GM21717 (cell line): Measurements from ENCODE around the gene CYP4V2.

Experiments
- ATAC-seq: cut with Tn5 transposase; IDR thresholded peaks from one replicate; pipeline ENCODE4 v1.9.1; 2021; ENCODE audit warnings: mild to moderate bottlenecking, moderate library complexity; ENCODE audit not compliant: unreplicated experiment

Gene CYP4V2

GRCh38 chr4:186188107-186188506 is 3.3 kb upstream of the CYP4V2 start:
- no peak for ATAC-seq

- ATAC-seq, result no peak
These were observed 1.7 kb upstream of the CYP4V2 start for GRCh38 chr4:186189656-186190055.

- peak; percentile 35 for ATAC-seq
These were observed 677 bp upstream of the CYP4V2 start for GRCh38 chr4:186190581-186191199.

- peak; percentile 24 for ATAC-seq
These were observed 772 bp downstream of the CYP4V2 start for GRCh38 chr4:186192066-186192612.

- no peak for ATAC-seq
These were observed 2.5 kb downstream of the CYP4V2 start for GRCh38 chr4:186193851-186194250.

- no peak for ATAC-seq
These were observed 4.7 kb downstream of the CYP4V2 start for GRCh38 chr4:186196063-186196462.

- ATAC-seq, result no peak
These were observed 9.1 kb downstream of the CYP4V2 start for GRCh38 chr4:186200516-186200915.

GRCh38 chr4:186201010-186201409 is 9.6 kb downstream of the CYP4V2 start:
- ATAC-seq, result no peak

GRCh38 chr4:186201535-186202230 is 10.3 kb downstream of the CYP4V2 start:
- ATAC-seq, result peak; percentile 95

- no peak for ATAC-seq
These were observed 11.2 kb downstream of the CYP4V2 start for GRCh38 chr4:186202490-186203140.

- ATAC-seq, result no peak
These were observed 12.0 kb downstream of the CYP4V2 start for GRCh38 chr4:186203406-186203805.

- peak; percentile 57 for ATAC-seq
These were observed 12.8 kb downstream of the CYP4V2 start for GRCh38 chr4:186204103-186204559.

GRCh38 chr4:186204686-186205085 is 13.3 kb downstream of the CYP4V2 start:
- no peak for ATAC-seq

- no peak for ATAC-seq
These were observed 13.8 kb downstream of the CYP4V2 start for GRCh38 chr4:186205156-186205555.

GRCh38 chr4:186216465-186217024 is 25.2 kb downstream of the CYP4V2 start:
- no peak for ATAC-seq

GRCh38 chr4:186217733-186218293 is 26.4 kb downstream of the CYP4V2 start:
- no peak for ATAC-seq

- ATAC-seq, result no peak
These were observed 30.3 kb downstream of the CYP4V2 start for GRCh38 chr4:186221624-186222023.

GRCh38 chr4:186225848-186226247 is 34.5 kb downstream of the CYP4V2 start:
- no peak for ATAC-seq

GRCh38 chr4:186226521-186227189 is 35.3 kb downstream of the CYP4V2 start:
- ATAC-seq, result no peak

GRCh38 chr4:186227221-186227620 is 35.9 kb downstream of the CYP4V2 start, which contains the start of gene KLKB1:
KLKB1 (plus strand) TSS chr4:186227507; CDS start chr4:186228196, 689 bp downstream.
- no peak for ATAC-seq
